Right lobe of liver (tissue), 6 donors: ENCODE results near the gene MLST8. TPM values are rescaled to one million over a fixed set of nuclear protein-coding genes. Genes with fewer than 3 reads are reported as not detected.
"Not testable (repeated sequence)": the region's sequence is repeated elsewhere in the genome, so short reads cannot be mapped to it uniquely, and the experiment has no call there.

Experiments used
- ATAC-seq, 4 donors: fragments of 200-7000 bp; cut with Tn5 transposase; one replicate each; pipeline ENCODE4 v1.9.1; 2020; ENCODE audit warnings: mild to moderate bottlenecking in 4 of 4, moderate library complexity in 4 of 4
- DNase-seq, 3 donors: peaks; one replicate each; pipeline ENCODE4 v3.0.0-alpha.2; 2020
- H3K27ac ChIP-seq, 3 donors: fragments of 200-600 bp; one replicate each; pipeline ENCODE4 v1.8.0; 2022
- H3K27me3 ChIP-seq, 2 donors: fragments of 200-600 bp; one replicate each; pipeline ENCODE4 v1.8.0; 2022
- H3K36me3 ChIP-seq, 4 donors: fragments of 200-600 bp; sonication (generic) in 1 of 4; one replicate each; pipeline versions ENCODE4 v1.5.1 to v1.8.0; 2017 to 2022; ENCODE audit warnings: control low read depth in 1 of 4
- H3K4me1 ChIP-seq, 4 donors: fragments of 200-600 bp; sonication (generic) in 1 of 4; one replicate each; pipeline versions ENCODE4 v1.5.1 to v1.8.0; 2017 to 2022; ENCODE audit warnings: control low read depth in 1 of 4
- H3K4me3 ChIP-seq, 3 donors: fragments of 200-600 bp; one replicate each; pipeline ENCODE4 v1.8.0; 2022
- H3K9me3 ChIP-seq, 4 donors: fragments of 200-600 bp; sonication (generic) in 1 of 4; one replicate each; pipeline versions ENCODE4 v1.5.1 to v1.8.0; 2017 to 2022; ENCODE audit warnings: control low read depth in 1 of 4
- CTCF ChIP-seq, 4 donors: fragments of 200-600 bp in 3 of 4; fragments of 450-650 bp in 1 of 4; IDR thresholded peaks; one replicate each; pipeline versions ENCODE4 v1.5.1 to v1.8.0; 2016 to 2022; ENCODE audit warnings: antibody characterized with exemption in 4 of 4, mild to moderate bottlenecking in 2 of 4
- POLR2A ChIP-seq: fragments of 450-650 bp; IDR thresholded peaks from one replicate; pipeline ENCODE4 v1.6.1; 2017; ENCODE audit warnings: antibody characterized with exemption, mild to moderate bottlenecking
- WGBS: methylation state at CpG from one replicate; pipeline ENCODE4 v1.1.6; 2018; ENCODE audit warnings: low coverage, low lambda C conversion rate; ENCODE audit not compliant: insufficient coverage; ENCODE audit errors: missing lambda C conversion rate; 5-methylcytosine and 5-hydroxymethylcytosine counted together
- intact Hi-C, 2 donors: fragments of 100-400 bp; cut with DNase I; formaldehyde crosslinking; loops; one replicate each; pipeline versions ENCODE4 v1.11.2 to v1.14.1; 2022
- total RNA-seq, 6 experiments: library from RNA; depleted of rRNA in 2 of 6; stranded (reverse); fragments of >200 nt in 2 of 6; fragmentation: NEBNext Ultra II Directional in 3 of 6; extraction: Animal tissue kit (Norgen Biotek cat#: 25700) in 3 of 6; gene quantifications; one replicate each; pipeline versions ENCODE4 v1.1.0 to v1.2.4, GENCODE V29; 2016 to 2023
- donor health status: DM: no; HTN: yes; CAD: no.
- donor health status: DM: no; HTN: no; CAD: no.
- donor health status: DM: no; HTN: no; CAD: no.
- donor health status: DM: no; HTN: yes; CAD: no.
- donor health status: DM: no; HTN: yes; CAD: no.

Gene MLST8
- total RNA-seq, 6 experiments from 2014 or later, result 13.1 to 51.0 (median 17.5) TPM

DNA sequence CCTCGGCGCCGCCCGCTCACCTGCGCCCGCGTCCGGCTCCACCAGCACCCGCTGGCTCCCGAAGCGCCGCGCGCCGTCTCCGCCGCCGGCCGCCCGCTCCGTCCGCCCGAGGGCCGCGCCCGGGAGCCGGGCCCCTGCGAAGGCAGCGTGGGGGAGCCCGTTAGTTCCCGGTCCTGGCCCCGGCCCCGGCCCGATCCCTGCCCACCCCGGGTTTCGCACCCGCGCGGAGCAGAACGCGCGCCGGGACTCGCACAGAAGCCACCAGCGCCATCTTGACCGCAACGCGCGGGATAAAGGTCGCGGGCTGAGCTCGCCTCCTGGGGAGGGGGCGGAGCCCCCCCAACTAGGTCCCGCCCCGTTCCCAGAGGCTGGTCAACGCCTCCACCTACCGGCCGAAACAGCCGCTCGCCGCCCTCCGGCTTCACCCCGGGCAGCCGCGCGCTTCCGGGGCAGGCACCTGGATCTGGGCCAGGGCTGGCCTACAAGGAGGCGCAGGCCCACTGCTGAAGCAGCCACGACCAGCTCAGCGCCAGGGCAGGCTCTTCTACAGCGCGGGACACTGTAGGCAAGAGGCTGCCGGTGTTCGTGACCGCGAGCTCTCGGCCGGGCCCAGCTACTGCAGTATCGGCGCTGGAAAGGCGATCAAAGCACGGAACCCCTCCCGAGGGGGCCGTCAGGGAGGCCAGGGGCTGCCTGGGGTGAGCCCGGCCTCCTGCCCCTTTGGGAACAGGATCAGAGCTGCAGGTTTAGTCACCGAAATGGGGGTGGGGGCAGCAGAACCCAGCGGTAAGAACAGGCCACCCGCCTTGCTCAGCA, 46.2 kb downstream of the MLST8 start, which contains the start of gene ECI1:
Gene ECI1, minus strand, starts transcription at position 292 of the 816 bp plus-strand sequence. Its CDS starts 21 bp downstream, at position 271.
- DNase-seq, result peak; percentile 98 to 99 (median 98)
- H3K4me1 ChIP-seq, result peaks cover 0 to 48% (median 10%) of the 10 kb centered on the region in 4 donors
- H3K27ac ChIP-seq, result peak within 1 kb of the TSS; percentile 64 to 93 (median 76)
- TF ChIP-seq CTCF (IDR thresholded peaks at IDR 0.05) (peak; percentile 74 to 88 (median 84)), POLR2A (peak; percentile 92)
- no peaks in the 10 kb centered on the region for H3K9me3 ChIP-seq
- ATAC-seq, result peak; percentile 96 to 98 (median 96)
- H3K4me3 ChIP-seq, result peak within 1 kb of the TSS; percentile 69 to 88 (median 74)
- peaks cover 4 to 31% (median 12%) of the 10 kb centered on the region in 4 donors for H3K36me3 ChIP-seq
- 3% methylated on average over 8 of the region's 88 CpGs for WGBS
- H3K27me3 ChIP-seq, result no peaks in the 10 kb centered on the region
- intact Hi-C loops, result no loop called here

DNA sequence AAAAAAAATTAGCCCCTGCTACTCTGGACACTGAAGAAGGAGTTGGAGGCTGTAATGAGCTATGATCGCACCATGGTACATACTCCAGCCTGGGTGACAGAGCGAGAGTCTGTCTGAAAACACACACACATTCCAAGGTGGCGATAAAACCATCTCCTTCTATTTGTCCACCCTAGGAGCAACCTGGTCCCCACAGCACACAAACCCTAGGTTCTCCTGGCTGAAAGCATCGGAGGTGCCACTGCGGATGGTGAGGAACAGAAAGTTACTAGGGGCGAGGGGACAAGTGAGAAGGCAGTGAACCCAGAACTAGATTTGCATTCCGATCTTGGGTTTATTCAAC, 47.5 kb downstream of the MLST8 start:
- intact Hi-C loops, result no loop called here

DNA sequence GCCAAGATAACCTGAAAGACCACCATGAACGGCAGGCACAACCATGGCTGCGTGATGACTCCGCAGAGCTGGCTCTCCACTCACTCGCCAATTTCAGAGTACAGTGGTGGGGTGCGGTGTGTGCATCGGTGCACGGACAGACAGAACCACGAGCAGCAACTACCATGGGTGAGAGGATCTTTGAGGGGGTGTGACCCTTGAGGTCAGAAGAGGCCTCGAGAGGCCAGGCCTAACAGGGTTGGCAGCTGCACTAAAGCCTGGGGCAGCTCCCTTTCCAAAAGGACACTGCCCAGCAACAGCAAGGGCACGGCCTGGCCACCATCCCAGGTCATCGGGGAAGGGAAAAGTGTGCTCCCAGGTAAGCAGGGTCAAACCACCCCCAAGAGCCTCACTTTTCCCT, 48.0 kb downstream of the MLST8 start:
- H3K4me3 ChIP-seq, result no peak overlapping the region
- peaks cover 0 to 48% (median 10%) of the 10 kb centered on the region in 4 donors for H3K4me1 ChIP-seq
- TF ChIP-seq POLR2A, result no peak
- H3K9me3 ChIP-seq, result no peaks in the 10 kb centered on the region
- intact Hi-C loops, result no loop called here
- WGBS, result 63% methylated on average over 2 of the region's 11 CpGs
- ATAC-seq, result peak in 1 of 4 donors; percentile 30
- H3K27me3 ChIP-seq, result no peaks in the 10 kb centered on the region
- DNase-seq, result peak in 1 of 3 donors; percentile 69
- H3K36me3 ChIP-seq, result peaks cover 4 to 45% (median 17%) of the 10 kb centered on the region in 4 donors
- peak overlapping the region in 1 of 3 donors; percentile 13 for H3K27ac ChIP-seq

More for the DNA sequence above, 47.5 kb downstream of the MLST8 start:
- no peaks in the 10 kb centered on the region for H3K9me3 ChIP-seq
- 96% methylated on average over 7 of the region's 7 CpGs for WGBS
- H3K4me3 ChIP-seq, result no peak overlapping the region
- ATAC-seq, result no peak
- H3K27ac ChIP-seq, result peak overlapping the region in 1 of 3 donors; percentile 13
- H3K4me1 ChIP-seq, result peaks cover 0 to 48% (median 10%) of the 10 kb centered on the region in 4 donors
- no peak for TF ChIP-seq CTCF (IDR thresholded peaks at IDR 0.05)
- TF ChIP-seq POLR2A, result no peak
- DNase-seq, result no peak
- no peaks in the 10 kb centered on the region for H3K27me3 ChIP-seq
- H3K36me3 ChIP-seq, result peaks cover 4 to 39% (median 17%) of the 10 kb centered on the region in 4 donors

- TF ChIP-seq CTCF (IDR thresholded peaks at IDR 0.05) (no peak), POLR2A (no peak)
- Histone ChIP-seq H3K9me3 (no peaks in the 10 kb centered on the region), H3K36me3 (peaks cover 4 to 78% (median 28%) of the 10 kb centered on the region in 4 donors), H3K27ac (no peak overlapping the region), H3K4me1 (peaks cover 0 to 24% (median 5%) of the 10 kb centered on the region in 4 donors), H3K27me3 (no peaks in the 10 kb centered on the region), H3K4me3 (no peak overlapping the region)
- no peak for ATAC-seq
- WGBS, result 94% methylated on average over 12 of the region's 12 CpGs
- no peak for DNase-seq
- intact Hi-C loops, result no loop called here
Observed at GRCh38 chr16:2256531-2257140, 51.4 kb downstream of the MLST8 start.

DNA sequence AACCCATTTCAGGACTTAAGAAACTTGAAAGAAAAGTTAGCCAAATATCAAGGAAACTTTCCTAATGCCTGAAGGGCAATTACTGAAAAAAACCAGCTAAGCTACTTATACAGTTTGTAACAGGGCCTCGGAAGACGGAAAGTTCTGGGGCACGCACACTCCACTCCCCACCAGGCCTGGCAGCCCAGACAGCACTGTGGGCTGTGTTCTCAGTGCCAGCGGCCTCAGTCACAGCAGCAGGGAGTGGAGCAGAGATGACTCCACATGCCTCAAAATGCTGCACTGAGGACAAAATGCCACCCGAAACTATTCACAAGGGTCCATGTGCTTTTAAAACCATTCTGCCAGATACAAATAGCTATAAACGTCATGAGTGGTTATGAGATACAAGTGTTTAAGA, 52.5 kb downstream of the MLST8 start:
- Histone ChIP-seq H3K4me1 (peaks cover 0 to 13% (median 0%) of the 10 kb centered on the region in 4 donors), H3K9me3 (no peaks in the 10 kb centered on the region), H3K36me3 (peaks cover 4 to 89% (median 38%) of the 10 kb centered on the region in 4 donors), H3K27me3 (no peaks in the 10 kb centered on the region), H3K4me3 (no peak overlapping the region), H3K27ac (no peak overlapping the region)
- DNase-seq (no peak), ATAC-seq (no peak)
- no peak for TF ChIP-seq CTCF (IDR thresholded peaks at IDR 0.05)
- no peak for TF ChIP-seq POLR2A
- 83% methylated on average over 2 of the region's 6 CpGs for WGBS
- intact Hi-C loops, result no loop called here

GRCh38 chr16:2258530-2258929, 53.3 kb downstream of the MLST8 start:
- H3K27ac ChIP-seq, H3K4me1 ChIP-seq, H3K27me3 ChIP-seq, H3K4me3 ChIP-seq, intact Hi-C loops, ATAC-seq, H3K9me3 ChIP-seq, DNase-seq: not testable (repeated sequence)
- H3K36me3 ChIP-seq, result peaks cover 4 to 97% (median 39%) of the 10 kb centered on the region in 4 donors
- 92% methylated on average over 7 of the region's 7 CpGs for WGBS
